Ovary (tissue), 3 donors: Measurements from ENCODE around the gene ANXA11.

Source experiments
- CTCF ChIP-seq, 3 donors: fragments of 450-650 bp in 2 of 3; fragments of 200-600 bp in 1 of 3; IDR thresholded peaks; one replicate each; pipeline versions ENCODE4 v1.5.1 to v1.8.0; 2016 to 2022; ENCODE audit warnings: antibody characterized with exemption in 3 of 3, mild to moderate bottlenecking in 1 of 3
- EP300 ChIP-seq: sonication (generic); formaldehyde crosslinking; IDR thresholded peaks from one replicate; pipeline ENCODE4 v1.6.1; 2017; ENCODE audit warnings: antibody characterized with exemption
- donor health status: DM: no; HTN: no; CAD: no.

- TF ChIP-seq CTCF (IDR thresholded peaks at IDR 0.05) (no peak), EP300 (no peak)
Observed at GRCh38 chr10:80172896-80173295, 32.4 kb downstream of the ANXA11 start.
